Neural cell (in vitro differentiated cells): ENCODE measurements around the gene FARP1. TPM values are rescaled to one million over a fixed set of nuclear protein-coding genes. Genes with fewer than 3 reads are reported as not detected.

Experiments used
- H2AFZ ChIP-seq: fragments of 200-600, 300-800 bp; sonication (generic), shearing (Covaris generic); 2 replicates; pipeline ENCODE4 v1.6.0; 2014; ENCODE audit warnings: low read depth, mild to moderate bottlenecking, antibody characterized with exemption, low read length, moderate library complexity
- H3F3A ChIP-seq: fragments of 200-600 bp; shearing (Covaris generic); 2 replicates; pipeline ENCODE4 v1.6.1; 2016; ENCODE audit warnings: mild to moderate bottlenecking, moderate library complexity, mixed read lengths, antibody characterized with exemption, low read length; ENCODE audit not compliant: insufficient read depth, poor library complexity, severe bottlenecking
- H3K27ac ChIP-seq: fragments of 200-600, 300-800 bp; sonication (generic), shearing (Covaris generic); 2 replicates; pipeline ENCODE4 v1.5.1; 2014; ENCODE audit warnings: mild to moderate bottlenecking, low read length, moderate library complexity
- H3K27me3 ChIP-seq: fragments of 300-800, 200-600 bp; sonication (generic), shearing (Covaris generic); 2 replicates; pipeline ENCODE4 v1.6.0; 2014; ENCODE audit warnings: mild to moderate bottlenecking, low read depth, low read length, moderate library complexity; ENCODE audit not compliant: insufficient read depth
- H3K36me3 ChIP-seq: fragments of 300-800, 200-600 bp; sonication (generic), shearing (Covaris generic); 2 replicates; pipeline ENCODE4 v1.5.1; 2014; ENCODE audit warnings: mild to moderate bottlenecking, antibody characterized with exemption, low read length, moderate library complexity; ENCODE audit not compliant: insufficient read depth
- H3K4me2 ChIP-seq: fragments of 300-800, 200-600 bp; sonication (generic), shearing (Covaris generic); 2 replicates; pipeline ENCODE4 v1.6.0; 2014; ENCODE audit warnings: mild to moderate bottlenecking, low read length
- H3K4me3 ChIP-seq: fragments of 300-800, 200-600 bp; sonication (generic), shearing (Covaris generic); 2 replicates; pipeline ENCODE4 v1.5.1; 2014; ENCODE audit warnings: mild to moderate bottlenecking, low read length, moderate library complexity
- H3K79me2 ChIP-seq: fragments of 200-600 bp; shearing (Covaris generic); replicated peaks from 2 replicates; pipeline ENCODE4 v1.6.0; 2014; ENCODE audit warnings: mild to moderate bottlenecking, low read length, moderate library complexity; ENCODE audit not compliant: insufficient read depth
- H3K9ac ChIP-seq: fragments of 300-800, 200-600 bp; sonication (generic), shearing (Covaris generic); 2 replicates; pipeline ENCODE4 v1.6.1; 2016; ENCODE audit warnings: mild to moderate bottlenecking, low read length, mixed read lengths
- H3K9me2 ChIP-seq: fragments of 200-600 bp; shearing (Covaris generic); 2 replicates; pipeline ENCODE4 v1.6.1; 2016; ENCODE audit warnings: mild to moderate bottlenecking, low read length, mixed read lengths; ENCODE audit not compliant: insufficient read depth
- H3K9me3 ChIP-seq: fragments of 200-600, 300-800 bp; sonication (generic), shearing (Covaris generic); 2 replicates; pipeline ENCODE4 v1.6.1; 2016; ENCODE audit warnings: mild to moderate bottlenecking, mixed run types, low read length, moderate library complexity, mixed read lengths
- H4K20me1 ChIP-seq: fragments of 200-600 bp; shearing (Covaris generic); 2 replicates; pipeline ENCODE4 v1.6.1; 2016; ENCODE audit warnings: mild to moderate bottlenecking, mixed run types; ENCODE audit not compliant: insufficient read depth
- EP300 ChIP-seq: fragments of 450-650 bp; conservative IDR thresholded peaks from 2 replicates; pipeline ENCODE4 v1.6.1; 2014; ENCODE audit warnings: antibody characterized with exemption, mild to moderate bottlenecking, moderate library complexity; ENCODE audit not compliant: poor library complexity, severe bottlenecking
- EZH2 ChIP-seq: fragments of 200-600, 300-800 bp; shearing (Covaris generic), sonication (generic); IDR thresholded peaks from 2 replicates; pipeline ENCODE4 v1.6.1; 2014; ENCODE audit warnings: antibody characterized with exemption, low read length, borderline replicate concordance, mild to moderate bottlenecking; ENCODE audit not compliant: insufficient read depth, poor library complexity, severe bottlenecking
- MXI1 ChIP-seq: fragments of 450-650 bp; conservative IDR thresholded peaks from 2 replicates; pipeline ENCODE4 v1.6.1; 2014; ENCODE audit warnings: antibody characterized with exemption, mild to moderate bottlenecking; ENCODE audit not compliant: poor library complexity, severe bottlenecking
- POLR2AphosphoS5 ChIP-seq: IDR thresholded peaks from 2 replicates; pipeline ENCODE4 v1.6.1; 2012
- RAD21 ChIP-seq: fragments of 450-650 bp; conservative IDR thresholded peaks from 2 replicates; pipeline ENCODE4 v1.6.1; 2014; ENCODE audit warnings: antibody characterized with exemption, mild to moderate bottlenecking, moderate library complexity
- SMC3 ChIP-seq: fragments of 450-650 bp; conservative IDR thresholded peaks from 2 replicates; pipeline ENCODE4 v1.6.1; 2014; ENCODE audit warnings: antibody characterized with exemption, mild to moderate bottlenecking, moderate library complexity; ENCODE audit not compliant: poor library complexity
- TAF1 ChIP-seq: IDR thresholded peaks from 2 replicates; pipeline ENCODE4 v1.6.1; 2012; ENCODE audit warnings: low read depth
- polyA plus RNA-seq: library from polyadenylated mRNA; depleted of rRNA; stranded (reverse); fragments of >200 nt; gene quantifications from 2 replicates; pipeline ENCODE4 v1.2.3, GENCODE V29; 2014
- TF ChIP-seq, protein P1 (sequence below): fragments of 450-650 bp; IDR thresholded peaks from 2 replicates; pipeline ENCODE4 v1.5.1; 2014; ENCODE audit warnings: antibody characterized with exemption, mild to moderate bottlenecking, moderate library complexity; ENCODE audit not compliant: poor library complexity, severe bottlenecking
- TF ChIP-seq, protein P2 (sequence below): IDR thresholded peaks from 2 replicates; pipeline ENCODE4 v1.6.1; 2012; ENCODE audit warnings: borderline replicate concordance

Gene FARP1
- polyA plus RNA-seq, 1 donor from 2014 or later, result 19.7 TPM

DNA sequence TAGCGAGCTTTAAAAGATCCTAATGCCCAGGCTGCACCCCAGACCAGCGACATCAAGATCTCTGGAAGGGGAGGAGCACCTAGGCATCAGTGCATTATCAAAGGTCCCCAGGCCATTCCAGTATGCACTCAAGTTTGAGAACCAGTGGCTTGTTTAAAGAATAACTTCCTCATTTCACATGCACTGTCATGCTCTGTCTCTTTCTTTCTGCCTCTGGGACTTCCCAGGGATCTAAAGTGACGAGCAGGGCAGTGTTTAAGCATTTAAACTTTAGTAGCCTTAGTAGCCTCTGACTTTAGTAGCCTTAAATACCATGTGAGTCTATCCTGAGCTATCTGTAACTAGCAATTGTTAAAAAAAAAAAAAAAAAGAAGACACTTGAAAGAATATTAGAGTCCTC lies 8.9 kb upstream of the FARP1 start:
- no peak overlapping the region for H3K9ac ChIP-seq
- no peaks in the 10 kb centered on the region for H3K9me3 ChIP-seq
- H2AFZ ChIP-seq, result no peak overlapping the region
- H4K20me1 ChIP-seq, result no peaks in the 10 kb centered on the region
- no peaks in the 10 kb centered on the region for H3K36me3 ChIP-seq
- no peak overlapping the region for H3K4me3 ChIP-seq
- no peaks in the 10 kb centered on the region for H3F3A ChIP-seq
- no peak overlapping the region for H3K27ac ChIP-seq
- no peaks in the 10 kb centered on the region for H3K79me2 ChIP-seq
- no peaks in the 10 kb centered on the region for H3K9me2 ChIP-seq
- TF ChIP-seq MXI1 (no peak), SMC3 (no peak), TAF1 (no peak), EZH2 (no peak), POLR2AphosphoS5 (no peak), EP300 (no peak), RAD21 (no peak)
- TF ChIP-seq, protein P1, sequence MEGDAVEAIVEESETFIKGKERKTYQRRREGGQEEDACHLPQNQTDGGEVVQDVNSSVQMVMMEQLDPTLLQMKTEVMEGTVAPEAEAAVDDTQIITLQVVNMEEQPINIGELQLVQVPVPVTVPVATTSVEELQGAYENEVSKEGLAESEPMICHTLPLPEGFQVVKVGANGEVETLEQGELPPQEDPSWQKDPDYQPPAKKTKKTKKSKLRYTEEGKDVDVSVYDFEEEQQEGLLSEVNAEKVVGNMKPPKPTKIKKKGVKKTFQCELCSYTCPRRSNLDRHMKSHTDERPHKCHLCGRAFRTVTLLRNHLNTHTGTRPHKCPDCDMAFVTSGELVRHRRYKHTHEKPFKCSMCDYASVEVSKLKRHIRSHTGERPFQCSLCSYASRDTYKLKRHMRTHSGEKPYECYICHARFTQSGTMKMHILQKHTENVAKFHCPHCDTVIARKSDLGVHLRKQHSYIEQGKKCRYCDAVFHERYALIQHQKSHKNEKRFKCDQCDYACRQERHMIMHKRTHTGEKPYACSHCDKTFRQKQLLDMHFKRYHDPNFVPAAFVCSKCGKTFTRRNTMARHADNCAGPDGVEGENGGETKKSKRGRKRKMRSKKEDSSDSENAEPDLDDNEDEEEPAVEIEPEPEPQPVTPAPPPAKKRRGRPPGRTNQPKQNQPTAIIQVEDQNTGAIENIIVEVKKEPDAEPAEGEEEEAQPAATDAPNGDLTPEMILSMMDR, result no peak
- TF ChIP-seq, protein P2, sequence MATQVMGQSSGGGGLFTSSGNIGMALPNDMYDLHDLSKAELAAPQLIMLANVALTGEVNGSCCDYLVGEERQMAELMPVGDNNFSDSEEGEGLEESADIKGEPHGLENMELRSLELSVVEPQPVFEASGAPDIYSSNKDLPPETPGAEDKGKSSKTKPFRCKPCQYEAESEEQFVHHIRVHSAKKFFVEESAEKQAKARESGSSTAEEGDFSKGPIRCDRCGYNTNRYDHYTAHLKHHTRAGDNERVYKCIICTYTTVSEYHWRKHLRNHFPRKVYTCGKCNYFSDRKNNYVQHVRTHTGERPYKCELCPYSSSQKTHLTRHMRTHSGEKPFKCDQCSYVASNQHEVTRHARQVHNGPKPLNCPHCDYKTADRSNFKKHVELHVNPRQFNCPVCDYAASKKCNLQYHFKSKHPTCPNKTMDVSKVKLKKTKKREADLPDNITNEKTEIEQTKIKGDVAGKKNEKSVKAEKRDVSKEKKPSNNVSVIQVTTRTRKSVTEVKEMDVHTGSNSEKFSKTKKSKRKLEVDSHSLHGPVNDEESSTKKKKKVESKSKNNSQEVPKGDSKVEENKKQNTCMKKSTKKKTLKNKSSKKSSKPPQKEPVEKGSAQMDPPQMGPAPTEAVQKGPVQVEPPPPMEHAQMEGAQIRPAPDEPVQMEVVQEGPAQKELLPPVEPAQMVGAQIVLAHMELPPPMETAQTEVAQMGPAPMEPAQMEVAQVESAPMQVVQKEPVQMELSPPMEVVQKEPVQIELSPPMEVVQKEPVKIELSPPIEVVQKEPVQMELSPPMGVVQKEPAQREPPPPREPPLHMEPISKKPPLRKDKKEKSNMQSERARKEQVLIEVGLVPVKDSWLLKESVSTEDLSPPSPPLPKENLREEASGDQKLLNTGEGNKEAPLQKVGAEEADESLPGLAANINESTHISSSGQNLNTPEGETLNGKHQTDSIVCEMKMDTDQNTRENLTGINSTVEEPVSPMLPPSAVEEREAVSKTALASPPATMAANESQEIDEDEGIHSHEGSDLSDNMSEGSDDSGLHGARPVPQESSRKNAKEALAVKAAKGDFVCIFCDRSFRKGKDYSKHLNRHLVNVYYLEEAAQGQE, result no peak
- H3K4me2 ChIP-seq, result no peak overlapping the region
- H3K27me3 ChIP-seq, result no peaks in the 10 kb centered on the region

DNA sequence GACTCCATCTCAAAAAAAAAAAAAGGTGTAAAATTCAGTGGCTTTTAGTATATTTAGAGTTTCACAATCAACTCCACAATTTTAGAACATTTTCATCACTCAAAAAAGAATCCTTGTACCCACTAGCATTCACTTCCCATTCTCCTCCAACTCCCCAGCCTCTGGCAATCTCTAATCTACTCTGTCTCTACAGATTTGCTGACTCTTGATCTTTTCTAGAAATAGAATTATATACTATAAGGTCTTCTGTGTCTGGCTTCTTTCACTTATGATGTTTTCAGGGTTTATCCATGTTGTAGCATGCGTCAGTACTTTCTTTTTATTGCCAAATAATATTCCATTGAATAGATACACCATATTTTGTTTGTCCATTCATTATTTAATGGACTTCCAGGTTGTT lies 8.0 kb upstream of the FARP1 start:
- no peaks in the 10 kb centered on the region for H3K79me2 ChIP-seq
- no peak for TF ChIP-seq EP300
- TF ChIP-seq POLR2AphosphoS5, result no peak
- no peak for TF ChIP-seq RAD21
- TF ChIP-seq, protein P2, result no peak
- no peak for TF ChIP-seq EZH2
- no peak for TF ChIP-seq MXI1
- TF ChIP-seq, protein P1, result no peak
- TF ChIP-seq TAF1, result no peak
- TF ChIP-seq SMC3, result no peak
- no peak overlapping the region for H3K4me2 ChIP-seq

More for the DNA sequence above, 8.0 kb upstream of the FARP1 start:
- no peak overlapping the region for H2AFZ ChIP-seq
- no peaks in the 10 kb centered on the region for H3K9me2 ChIP-seq
- no peaks in the 10 kb centered on the region for H3F3A ChIP-seq
- H3K27me3 ChIP-seq, result no peaks in the 10 kb centered on the region
- no peak overlapping the region for H3K4me3 ChIP-seq
- H3K36me3 ChIP-seq, result no peaks in the 10 kb centered on the region
- no peaks in the 10 kb centered on the region for H4K20me1 ChIP-seq
- H3K9ac ChIP-seq, result no peak overlapping the region
- H3K27ac ChIP-seq, result no peak overlapping the region
- H3K9me3 ChIP-seq, result no peaks in the 10 kb centered on the region
